A549 (cell line): Measurements from ENCODE around the gene LPCAT1. TPM values are rescaled to one million over a fixed set of nuclear protein-coding genes. Genes with fewer than 3 reads are reported as not detected.

Experiments used
- ATAC-seq, 2 experiments: fragments of 200-7000 bp in 1 of 2; fragments of >200 bp in 1 of 2; cut with Nextera tagmentation in 1 of 2; cut with Tn5 transposase in 1 of 2; 3 replicates each; pipeline versions ENCODE4 v1.8.0 to v1.9.1; 2018 to 2020; ENCODE audit warnings: mild to moderate bottlenecking in 1 of 2, moderate library complexity in 1 of 2
- CTCF ChIA-PET: fragments of 300-600 bp; sonication (Branson Sonifier 250); formaldehyde crosslinking; extraction: SDS; loops from one replicate; lab custom pipeline; 2021; ENCODE audit warnings: antibody characterized with exemption, inconsistent platforms; lab: Yijun Ruan, JAX
- POLR2A ChIA-PET: fragments of 350-600 bp; formaldehyde crosslinking; extraction: SDS; loops from one replicate; lab custom pipeline; 2021; ENCODE audit warnings: antibody characterized with exemption, inconsistent platforms; lab: Yijun Ruan, JAX
- DNase-seq, 2 experiments: peaks; one replicate each; pipeline versions ENCODE4 v3.0.0 to v3.0.0-alpha.2; 2011 to 2016; ENCODE audit warnings: low read depth in 1 of 2, low spot score in 1 of 2
- FAIRE-seq: peaks from 2 replicates; lab custom pipeline; 2011; peaks lifted over from hg19 to GRCh38; lab: Jason Lieb, UNC
- H3K27ac ChIP-seq, 2 experiments: fragments of >200 bp; sonication (Bioruptor Twin); formaldehyde crosslinking; 3 replicates each; pipeline ENCODE4 v1.5.1; 2016 to 2017
- H3K4me1 ChIP-seq: fragments of >200 bp; sonication (Bioruptor Twin); formaldehyde crosslinking; 3 replicates; pipeline ENCODE4 v1.6.1; 2016
- H3K4me2 ChIP-seq: fragments of >200 bp; sonication (Bioruptor Twin); formaldehyde crosslinking; 3 replicates; pipeline ENCODE4 v1.6.1; 2016
- H3K4me3 ChIP-seq: fragments of >200 bp; sonication (Bioruptor Twin); formaldehyde crosslinking; 3 replicates; pipeline ENCODE4 v1.5.1; 2016
- H3K9me3 ChIP-seq: fragments of >200 bp; sonication (Bioruptor Twin); formaldehyde crosslinking; 3 replicates; pipeline ENCODE4 v1.6.1; 2016
- BHLHE40 ChIP-seq: IDR thresholded peaks from 2 replicates; pipeline ENCODE4 v1.6.1; 2012; ENCODE audit warnings: low read depth, low read length, inconsistent platforms
- CBX2 ChIP-seq: fragments of 200-600 bp; sonication (generic); IDR thresholded peaks from 2 replicates; pipeline ENCODE4 v1.6.1; 2016; ENCODE audit warnings: low read depth, mild to moderate bottlenecking, borderline replicate concordance
- CEBPB ChIP-seq, 2 experiments: fragments of >200 bp in 1 of 2; sonication (Bioruptor Twin) in 1 of 2; formaldehyde crosslinking in 1 of 2; IDR thresholded peaks; 2 replicates each; pipeline ENCODE4 v1.6.1; 2012 to 2016
- CTCF ChIP-seq: fragments of >200 bp; sonication (Bioruptor Twin); formaldehyde crosslinking; IDR thresholded peaks from 3 replicates; pipeline ENCODE4 v1.5.1; 2016
- ELK1 ChIP-seq: fragments of 150-350 bp; IDR thresholded peaks from 2 replicates; pipeline ENCODE4 v1.6.1; 2014; ENCODE audit warnings: low read depth, mild to moderate bottlenecking, low read length
- EP300 ChIP-seq, 2 experiments: fragments of >200 bp; sonication (Bioruptor Twin); formaldehyde crosslinking; IDR thresholded peaks; 2 replicates in 1 of 2; 3 replicates in 1 of 2; pipeline ENCODE4 v1.6.1; 2016 to 2017
- FOSL2 ChIP-seq, 2 experiments: fragments of 450-650 bp in 1 of 2; fragments of >200 bp in 1 of 2; sonication (Bioruptor Twin) in 1 of 2; formaldehyde crosslinking; IDR thresholded peaks; 2 replicates each; pipeline versions ENCODE4 v1.5.0 to v1.6.1; 2016 to 2020; ENCODE audit warnings: mild to moderate bottlenecking in 1 of 2, moderate library complexity in 1 of 2
- HDAC2 ChIP-seq: fragments of 200-600 bp; sonication (generic); IDR thresholded peaks from 2 replicates; pipeline ENCODE4 v1.6.1; 2016
- JUNB ChIP-seq: fragments of >200 bp; sonication (Bioruptor Twin); formaldehyde crosslinking; IDR thresholded peaks from 2 replicates; pipeline ENCODE4 v1.6.1; 2016
- MAFK ChIP-seq: fragments of 450-650 bp; IDR thresholded peaks from 2 replicates; pipeline ENCODE4 v1.6.1; 2014; ENCODE audit not compliant: partially characterized antibody
- MYC ChIP-seq: IDR thresholded peaks from 2 replicates; pipeline ENCODE4 v1.6.1; 2012; ENCODE audit warnings: mild to moderate bottlenecking, inconsistent platforms, low read length, improper control_type of control experiment, borderline replicate concordance
- NPAS2 ChIP-seq: fragments of 250-450 bp; sonication (Bioruptor Pico); IDR thresholded peaks from 2 replicates; pipeline ENCODE4 v1.8.0; 2022; ENCODE audit warnings: mild to moderate bottlenecking, moderate library complexity, borderline replicate concordance
- NR3C1 ChIP-seq: fragments of >200 bp; sonication (Bioruptor Twin); formaldehyde crosslinking; IDR thresholded peaks from 3 replicates; pipeline ENCODE4 v1.6.1; 2017
- POLR2AphosphoS2 ChIP-seq: conservative IDR thresholded peaks from 2 replicates; pipeline ENCODE4 v1.6.1; 2012; ENCODE audit warnings: low read length, improper control_type of control experiment, inconsistent platforms
- RAD21 ChIP-seq, 2 experiments: fragments of >200 bp in 1 of 2; sonication (Bioruptor Twin) in 1 of 2; formaldehyde crosslinking in 1 of 2; IDR thresholded peaks in 1 of 2; conservative IDR thresholded peaks in 1 of 2; 2 replicates in 1 of 2; 3 replicates in 1 of 2; pipeline ENCODE4 v1.6.1; 2012 to 2018; ENCODE audit warnings: inconsistent platforms in 1 of 2
- REST ChIP-seq: fragments of 200-600 bp; sonication (generic); IDR thresholded peaks from 2 replicates; pipeline ENCODE4 v1.6.1; 2016; ENCODE audit warnings: antibody characterized with exemption, mild to moderate bottlenecking, moderate library complexity
- RFX5 ChIP-seq: fragments of 450-650 bp; IDR thresholded peaks from 2 replicates; pipeline ENCODE4 v1.7.1; 2014; ENCODE audit warnings: antibody characterized with exemption, mild to moderate bottlenecking, moderate library complexity
- TFCP2L1 ChIP-seq: fragments of 250-450 bp; sonication (Bioruptor Pico); IDR thresholded peaks from 2 replicates; pipeline ENCODE4 v1.5.0; 2021; ENCODE audit warnings: mild to moderate bottlenecking
- TP53 ChIP-seq: fragments of 250-450 bp; sonication (Bioruptor Pico); IDR thresholded peaks from 2 replicates; pipeline ENCODE4 v1.5.0; 2021; ENCODE audit warnings: mild to moderate bottlenecking, moderate library complexity
- ZC3H11A ChIP-seq: fragments of 450-650 bp; IDR thresholded peaks from 2 replicates; pipeline ENCODE4 v1.6.1; 2014; ENCODE audit warnings: antibody characterized with exemption, mild to moderate bottlenecking
- ZFP36 ChIP-seq: fragments of 450-650 bp; IDR thresholded peaks from 2 replicates; pipeline ENCODE4 v1.6.1; 2014; ENCODE audit warnings: borderline replicate concordance; ENCODE audit not compliant: partially characterized antibody
- WGBS: methylation state at CpG from one replicate; pipeline ENCODE4 v1.1.6; 2017; ENCODE audit errors: missing lambda C conversion rate; 5-methylcytosine and 5-hydroxymethylcytosine counted together
- polyA plus RNA-seq, 4 experiments: library from polyadenylated mRNA; depleted of rRNA in 3 of 4; stranded (reverse); fragments of >200 nt; fragmentation: RNase III in 1 of 4; extraction: RNeasy Plus Mini Kit Qiagen cat#74134 plus additional on column Dnase treatment in 1 of 4; gene quantifications; 2 replicates in 3 of 4; 3 replicates in 1 of 4; pipeline ENCODE4 v1.2.3, GENCODE V29; 2011 to 2017

Gene LPCAT1
- polyA plus RNA-seq, 2 of the 4 experiments (the other 2 are of a cell fraction) = 22.9 to 74.9 TPM

GRCh38 chr5:1545805-1546355 is 22.1 kb upstream of the LPCAT1 start:
- 53% methylated on average over 6 of the region's 6 CpGs for WGBS
- Histone ChIP-seq H3K4me1 (peaks cover 34% of the 10 kb centered on the region), H3K27ac (no peak overlapping the region), H3K4me3 (no peak overlapping the region), H3K9me3 (no peaks in the 10 kb centered on the region), H3K4me2 (no peak overlapping the region)
- CTCF ChIA-PET = interaction anchor here (1.2 to 1.3 kb wide), 2 partner anchors 29 to 378 kb away, joined by 3 read pairs; no protein-coding TSS in a partner anchor
- FAIRE-seq (no peak), DNase-seq (no peak), ATAC-seq (no peak)
- POLR2A ChIA-PET = no interaction called here
- TF ChIP-seq REST (no peak), TFCP2L1 (no peak), ZFP36 (no peak), TP53 (CRISPR knock-in tag) (no peak), MAFK (no peak), MYC (no peak), EP300 (IDR thresholded peaks at IDR 0.05) (no peak), ELK1 (no peak), CBX2 (no peak), FOSL2 (IDR thresholded peaks at IDR 0.05) (no peak), FOSL2 (CRISPR knock-in tag; IDR thresholded peaks at IDR 0.05) (no peak), CEBPB (IDR thresholded peaks at IDR 0.05) (no peak), CTCF (no peak), HDAC2 (no peak), RAD21 (conservative IDR thresholded peaks at IDR 0.05 in 1 of 2, IDR thresholded peaks at IDR 0.05 in 1 of 2) (no peak), NR3C1 (no peak), RFX5 (no peak), ZC3H11A (no peak), NPAS2 (no peak)

- ChIA-PET POLR2A (no interaction called here), CTCF (interaction anchor here (1.2 kb wide), 1 partner anchor 29 kb away, joined by 3 read pairs; no protein-coding TSS in a partner anchor)
- no peak for TF ChIP-seq BHLHE40
- TF ChIP-seq EP300 (IDR thresholded peaks at IDR 0.05) = no peak
- no peak for TF ChIP-seq CEBPB (IDR thresholded peaks at IDR 0.05)
- TF ChIP-seq REST = no peak
- TF ChIP-seq ZC3H11A = no peak
- TF ChIP-seq JUNB = no peak
- TF ChIP-seq MAFK = no peak
- no peak for TF ChIP-seq TP53 (CRISPR knock-in tag)
- TF ChIP-seq POLR2AphosphoS2 = no peak
- ATAC-seq (no peak), FAIRE-seq (no peak), DNase-seq (no peak)
- H3K27ac ChIP-seq = no peak overlapping the region
- 34% methylated on average over 4 of the region's 4 CpGs for WGBS
- H3K4me2 ChIP-seq = no peak overlapping the region
- peaks cover 34% of the 10 kb centered on the region for H3K4me1 ChIP-seq
- H3K9me3 ChIP-seq = no peaks in the 10 kb centered on the region
- H3K4me3 ChIP-seq = no peak overlapping the region
Observed at GRCh38 chr5:1545126-1545804, 21.5 kb upstream of the LPCAT1 start.
